H1 (cell line): ENCODE data around the gene ARHGEF7. TPM values are rescaled to one million over a fixed set of nuclear protein-coding genes. Genes with fewer than 3 reads are reported as not detected.

Experiments used
- CTCF ChIA-PET: fragments of 300-600 bp; sonication (Branson Sonifier 250); formaldehyde crosslinking; loops from one replicate; lab custom pipeline; 2021; ENCODE audit not compliant: partially characterized antibody; lab: Charles Lee
- POLR2A ChIA-PET: fragments of 300-600 bp; sonication (Branson Sonifier 250); formaldehyde crosslinking; loops from one replicate; lab custom pipeline; 2021; ENCODE audit warnings: inconsistent platforms; ENCODE audit not compliant: partially characterized antibody; lab: Charles Lee
- DNase-seq, 2 experiments: peaks; one replicate each; pipeline versions ENCODE4 v3.0.0 to v3.0.0-alpha.2; 2010 to 2022; ENCODE audit warnings: low spot score in 2 of 2, low read depth in 1 of 2, mixed read lengths in 1 of 2
- FAIRE-seq: peaks from 2 replicates; lab custom pipeline; 2011; peaks lifted over from hg19 to GRCh38; lab: Jason Lieb, UNC
- H2AFZ ChIP-seq: 2 replicates; pipeline ENCODE4 v1.8.1; 2012; ENCODE audit warnings: low read length, inconsistent platforms
- H2AK5ac ChIP-seq: 2 replicates; pipeline ENCODE4 v1.6.1; 2013; ENCODE audit warnings: low read depth, low read length
- H2BK120ac ChIP-seq: replicated peaks from 2 replicates; pipeline ENCODE3; 2013; ENCODE audit warnings: low read depth, low read length, inconsistent platforms
- H2BK12ac ChIP-seq: 2 replicates; pipeline ENCODE4 v1.6.1; 2013; ENCODE audit warnings: low read depth, low read length
- H2BK15ac ChIP-seq: 2 replicates; pipeline ENCODE4 v1.6.1; 2013; ENCODE audit warnings: low read length
- H2BK20ac ChIP-seq: 2 replicates; pipeline ENCODE4 v1.6.1; 2013; ENCODE audit warnings: low read length
- H2BK5ac ChIP-seq: 2 replicates; pipeline ENCODE4 v1.6.1; 2013; ENCODE audit warnings: low read depth, low read length
- H3K14ac ChIP-seq: 2 replicates; pipeline ENCODE4 v1.6.1; 2013; ENCODE audit warnings: inconsistent platforms; ENCODE audit not compliant: insufficient read length
- H3K18ac ChIP-seq: 2 replicates; pipeline ENCODE4 v1.6.1; 2013; ENCODE audit warnings: low read length; ENCODE audit errors: extremely low read depth
- H3K23ac ChIP-seq: 2 replicates; pipeline ENCODE4 v1.6.1; 2013; ENCODE audit warnings: inconsistent platforms; ENCODE audit not compliant: insufficient read length
- H3K23me2 ChIP-seq: 2 replicates; pipeline ENCODE4 v1.6.1; 2013; ENCODE audit warnings: low read depth, low read length
- H3K27ac ChIP-seq: 2 replicates; pipeline ENCODE4 v1.6.1; 2011; ENCODE audit warnings: low read depth, low read length, inconsistent platforms
- H3K27me3 ChIP-seq, 4 experiments: replicated peaks in 1 of 4; 1 replicate in 1 of 4; 2 replicates in 3 of 4; pipeline versions ENCODE4 v1.6.1 to v1.8.1; 2011 to 2013; ENCODE audit warnings: low read length in 3 of 4, mild to moderate bottlenecking in 3 of 4, inconsistent platforms in 2 of 4, mixed read lengths in 2 of 4, moderate library complexity in 1 of 4; ENCODE audit not compliant: control insufficient read depth in 3 of 4, insufficient read depth in 3 of 4; ENCODE audit errors: extremely low read depth in 1 of 4
- H3K36me3 ChIP-seq, 4 experiments: 2 replicates each; pipeline versions ENCODE4 v1.6.1 to v1.8.1; 2011 to 2013; ENCODE audit warnings: mild to moderate bottlenecking in 4 of 4, low read length in 3 of 4, moderate library complexity in 2 of 4, control low read depth in 1 of 4, inconsistent platforms in 1 of 4; ENCODE audit not compliant: insufficient read depth in 4 of 4, control insufficient read depth in 2 of 4
- H3K4ac ChIP-seq: replicated peaks from 2 replicates; pipeline ENCODE3; 2013; ENCODE audit warnings: low read length, low read depth, mixed read lengths, inconsistent platforms; ENCODE audit not compliant: insufficient read length
- H3K4me1 ChIP-seq, 4 experiments: replicated peaks in 1 of 4; 1 replicate in 1 of 4; 2 replicates in 3 of 4; pipeline versions ENCODE4 v1.6.1 to v1.8.1; 2011 to 2013; ENCODE audit warnings: low read length in 3 of 4, inconsistent platforms in 2 of 4, mixed read lengths in 1 of 4; ENCODE audit not compliant: insufficient read depth in 4 of 4, control insufficient read depth in 3 of 4
- H3K4me2 ChIP-seq, 2 experiments: 2 replicates each; pipeline versions ENCODE4 v1.6.1 to v1.8.1; 2011 to 2013; ENCODE audit warnings: low read depth in 2 of 2, low read length in 2 of 2, control low read depth in 1 of 2, inconsistent platforms in 1 of 2, mild to moderate bottlenecking in 1 of 2; ENCODE audit not compliant: insufficient read depth in 1 of 2
- H3K4me3 ChIP-seq, 4 experiments: fragments of 200-600, 300-600 bp in 1 of 4; sonication (generic), shearing (Covaris generic), sonication (Bioruptor Twin) in 1 of 4; 2 replicates each; pipeline versions ENCODE4 v1.5.1 to v1.8.1; 2011 to 2016; ENCODE audit warnings: low read length in 4 of 4, low read depth in 3 of 4, control low read depth in 2 of 4, inconsistent platforms in 2 of 4, mild to moderate bottlenecking in 2 of 4, mixed read lengths in 1 of 4, moderate library complexity in 1 of 4; ENCODE audit not compliant: insufficient read depth in 2 of 4; ENCODE audit errors: extremely low read depth in 1 of 4
- H3K56ac ChIP-seq: replicated peaks from 2 replicates; pipeline ENCODE3; 2013; ENCODE audit warnings: low read depth, mild to moderate bottlenecking, mixed read lengths, low read length, inconsistent platforms; ENCODE audit not compliant: insufficient read length
- H3K79me1 ChIP-seq: 2 replicates; pipeline ENCODE4 v1.6.1; 2013; ENCODE audit warnings: low read depth, low read length, control low read depth
- H3K79me2 ChIP-seq, 2 experiments: 2 replicates each; pipeline versions ENCODE4 v1.6.1 to v1.8.1; 2012 to 2013; ENCODE audit warnings: low read length in 2 of 2, mild to moderate bottlenecking in 2 of 2, inconsistent platforms in 1 of 2; ENCODE audit not compliant: insufficient read depth in 2 of 2, control insufficient read depth in 1 of 2
- H3K9ac ChIP-seq, 4 experiments: replicated peaks in 1 of 4; 1 replicate in 1 of 4; 2 replicates in 3 of 4; pipeline versions ENCODE4 v1.6.1 to v1.8.1; 2011 to 2013; ENCODE audit warnings: low read depth in 3 of 4, low read length in 3 of 4, control low read depth in 2 of 4, mild to moderate bottlenecking in 2 of 4, moderate library complexity in 2 of 4, inconsistent platforms in 1 of 4; ENCODE audit errors: extremely low read depth in 1 of 4
- H3K9me3 ChIP-seq, 2 experiments: 2 replicates each; pipeline versions ENCODE4 v1.6.1 to v1.8.1; 2012 to 2013; ENCODE audit warnings: mild to moderate bottlenecking in 2 of 2, moderate library complexity in 2 of 2, control low read depth in 1 of 2, inconsistent platforms in 1 of 2, low read depth in 1 of 2, low read length in 1 of 2, mixed read lengths in 1 of 2; ENCODE audit not compliant: insufficient read depth in 2 of 2
- H4K20me1 ChIP-seq, 2 experiments: replicated peaks in 1 of 2; 2 replicates each; pipeline versions ENCODE3 to v1.8.1; 2011 to 2013; ENCODE audit warnings: inconsistent platforms in 2 of 2, low read length in 2 of 2, mild to moderate bottlenecking in 1 of 2; ENCODE audit not compliant: insufficient read depth in 2 of 2, control insufficient read depth in 1 of 2
- H4K5ac ChIP-seq: 2 replicates; pipeline ENCODE4 v1.6.1; 2013; ENCODE audit warnings: low read length, low read depth, mixed read lengths, inconsistent platforms; ENCODE audit not compliant: insufficient read length
- H4K8ac ChIP-seq: 2 replicates; pipeline ENCODE4 v1.8.0; 2013; ENCODE audit warnings: mild to moderate bottlenecking, moderate library complexity, low read length, inconsistent platforms; ENCODE audit not compliant: insufficient read depth; ENCODE audit errors: extremely low read depth
- H4K91ac ChIP-seq: replicated peaks from 2 replicates; pipeline ENCODE3; 2013; ENCODE audit warnings: low read length, mixed read lengths, inconsistent platforms; ENCODE audit not compliant: insufficient read length
- ATF3 ChIP-seq: IDR thresholded peaks from 2 replicates; pipeline ENCODE4 v1.6.1; 2011; ENCODE audit warnings: low read depth, mild to moderate bottlenecking, low read length; ENCODE audit not compliant: insufficient read depth
- CTCF ChIP-seq, 3 experiments: IDR thresholded peaks; 1 replicate in 2 of 3; 2 replicates in 1 of 3; pipeline versions ENCODE4 v1.5.1 to v1.6.1; 2011; ENCODE audit warnings: low read length in 3 of 3, mild to moderate bottlenecking in 3 of 3, inconsistent platforms in 2 of 3, low read depth in 1 of 3, moderate library complexity in 1 of 3; ENCODE audit not compliant: insufficient read depth in 1 of 3; ENCODE audit errors: control extremely low read depth in 1 of 3
- JUN ChIP-seq: IDR thresholded peaks from 2 replicates; pipeline ENCODE4 v1.6.1; 2011; ENCODE audit warnings: low read depth, mild to moderate bottlenecking, improper control_type of control experiment, low read length
- JUND ChIP-seq: IDR thresholded peaks from 2 replicates; pipeline ENCODE4 v1.6.1; 2011; ENCODE audit warnings: mild to moderate bottlenecking, improper control_type of control experiment, low read length
- KDM4A ChIP-seq: IDR thresholded peaks from one replicate; pipeline ENCODE4 v1.7.1; 2012; ENCODE audit warnings: low read depth, mild to moderate bottlenecking, moderate library complexity, low read length, inconsistent platforms; ENCODE audit not compliant: severe bottlenecking
- MAX ChIP-seq: IDR thresholded peaks from 2 replicates; pipeline ENCODE4 v1.6.1; 2012; ENCODE audit warnings: inconsistent platforms
- RBBP5 ChIP-seq: IDR thresholded peaks from 2 replicates; pipeline ENCODE4 v1.7.1; 2012; ENCODE audit warnings: low read depth, mild to moderate bottlenecking, inconsistent platforms, low read length, moderate library complexity, borderline replicate concordance
- TBP ChIP-seq: IDR thresholded peaks from 2 replicates; pipeline ENCODE4 v1.6.1; 2011; ENCODE audit warnings: low read depth, low read length, improper control_type of control experiment
- WGBS, 2 experiments: shearing (Covaris generic) in 1 of 2; methylation state at CpG; one replicate each; pipeline versions ENCODE4 v1.1.6 to v1.1.7; 2013 to 2015; ENCODE audit warnings: low lambda C conversion rate in 2 of 2, mixed read lengths in 2 of 2, inconsistent platforms in 1 of 2, low coverage in 1 of 2, missing lambda C conversion rate in 1 of 2; ENCODE audit not compliant: insufficient replicate concordance in 2 of 2, insufficient coverage in 1 of 2, insufficient read length in 1 of 2; ENCODE audit errors: extremely low coverage in 1 of 2, missing lambda C conversion rate in 1 of 2; 5-methylcytosine and 5-hydroxymethylcytosine counted together
- polyA plus RNA-seq, 7 experiments: library from polyadenylated mRNA; depleted of rRNA in 3 of 7; stranded (reverse) in 5 of 7; unstranded in 2 of 7; fragments of >200 nt in 5 of 7; fragments of 200-250 nt in 2 of 7; gene quantifications; 1 replicate in 5 of 7; 2 replicates in 1 of 7; 4 replicates in 1 of 7; pipeline versions ENCODE4 v1.2.1 to v1.2.3, GENCODE V29; 2011 to 2013; ENCODE audit warnings: missing spikeins in 2 of 7, mixed read lengths in 2 of 7
- total RNA-seq: library from RNA; stranded (reverse); fragmentation: NEBNext Ultra II Directional; extraction: Animal tissue kit (Norgen Biotek cat#: 25700); gene quantifications from 2 replicates; pipeline ENCODE4 v1.2.1, GENCODE V29; 2021

Gene ARHGEF7
- total and polyA plus RNA-seq, 2 of the 8 experiments (the other 6 are each of a cell fraction or from before 2014, with no cell fraction given), result 26.2 to 56.5 TPM

- Histone ChIP-seq H4K8ac (no peak overlapping the region), H4K5ac (no peak overlapping the region), H2BK15ac (no peak overlapping the region), H3K56ac (no peak overlapping the region), H3K4me3 (no peak overlapping the region), H4K20me1 (peaks cover 2 to 5% of the 10 kb centered on the region in 2 experiments), H2BK120ac (no peak overlapping the region), H3K9ac (no peak overlapping the region), H4K91ac (no peak overlapping the region), H3K4me1 (peaks cover 0 to 2% (median 0%) of the 10 kb centered on the region in 4 experiments; a peak in 2 of 7 replicates), H2BK12ac (no peak overlapping the region), H2AFZ (no peak overlapping the region), H3K23me2 (no peaks in the 10 kb centered on the region), H2AK5ac (no peak overlapping the region), H2BK5ac (no peak overlapping the region), H2BK20ac (no peak overlapping the region), H3K9me3 (no peaks in the 10 kb centered on the region; a peak in 1 of 4 replicates), H3K36me3 (peaks cover 0 to 6% (median 4%) of the 10 kb centered on the region in 4 experiments; a peak in 5 of 8 replicates), H3K4me2 (no peak overlapping the region), H3K14ac (no peak overlapping the region), H3K79me2 (peaks cover 0 to 20% of the 10 kb centered on the region in 2 experiments; a peak in 1 of 4 replicates), H3K79me1 (peaks cover 2% of the 10 kb centered on the region; the same call in 1 of the 2 replicates), H3K27me3 (no peaks in the 10 kb centered on the region), H3K18ac (no peak overlapping the region), H3K4ac (no peak overlapping the region), H3K23ac (no peak overlapping the region), H3K27ac (no peak overlapping the region)
- WGBS, 2 experiments, result 96% methylated on average over 4 of the region's 4 CpGs; no CpG with 5 or more reads in 1 of the 2 experiments
- CTCF ChIA-PET, result interaction anchor here (0.6 to 1.8 kb wide), 4 partner anchors 9 to 507 kb away, joined by 3 to 4 read pairs (median 3); no protein-coding TSS in a partner anchor
- FAIRE-seq, result no peak
- no peak for DNase-seq
- POLR2A ChIA-PET, result interaction anchor here (1.2 kb wide), 1 partner anchor 9 kb away, joined by 3 read pairs; no protein-coding TSS in a partner anchor
- TF ChIP-seq RBBP5 (no peak), JUND (no peak), CTCF (IDR thresholded peaks at IDR 0.05; ENCODE audit: control extremely low read depth in 1 of 3, insufficient read depth in 1 of 3, low read depth in 1 of 3, low read length in 3 of 3) (no peak), JUN (no peak), TBP (no peak), KDM4A (no peak), ATF3 (no peak), MAX (no peak)
These were observed 136.7 kb downstream of the ARHGEF7 start for GRCh38 chr13:111251646-111252445.
